ENCODE results near the gene IP6K3.

DNA sequence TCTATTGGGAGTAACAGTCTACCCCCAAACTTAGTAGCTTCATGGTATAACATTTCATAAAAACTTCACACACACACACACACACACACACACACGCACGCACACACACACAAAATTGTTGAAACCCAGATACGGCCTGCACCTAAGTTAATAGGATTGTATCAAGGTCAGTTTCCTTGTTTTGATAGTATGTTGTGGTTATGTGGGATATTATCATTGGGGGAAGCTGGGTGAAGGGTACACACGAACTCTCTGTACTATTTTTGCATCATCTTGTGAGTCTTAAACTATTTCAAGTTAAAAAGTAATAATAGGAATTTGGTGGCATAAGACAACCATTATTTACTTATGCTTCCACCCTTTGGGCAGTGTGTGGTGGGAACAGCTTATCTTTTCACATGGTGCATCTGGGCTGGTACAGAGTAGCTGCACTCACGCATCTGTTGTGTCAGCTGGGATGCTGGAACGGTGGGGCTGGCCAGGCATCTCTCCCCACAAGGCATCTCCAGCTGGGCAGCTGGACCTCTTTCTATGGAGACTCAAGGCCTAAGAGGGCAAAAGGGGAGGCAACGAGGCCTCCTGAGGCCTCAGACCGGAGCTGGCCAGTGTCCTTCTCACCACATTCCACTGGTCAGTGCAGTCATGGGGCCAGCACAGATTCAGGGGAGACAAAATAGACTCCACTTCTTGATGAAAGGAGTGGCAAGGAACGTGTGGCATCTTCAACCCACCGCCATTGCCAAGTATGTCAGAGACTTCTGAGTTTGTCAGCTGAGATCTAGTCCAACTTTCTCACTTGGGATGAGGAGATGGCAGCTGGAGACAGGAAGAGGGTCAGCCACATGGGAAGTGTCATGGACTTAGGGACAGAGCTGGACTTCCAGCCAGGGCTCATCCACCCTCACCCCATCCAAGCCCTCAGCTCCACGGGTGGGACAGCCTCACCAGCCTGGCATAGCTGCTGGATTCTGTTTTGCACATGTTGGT is 20.5 kb upstream of the IP6K3 start:
- TF ChIP-seq, protein P1, sequence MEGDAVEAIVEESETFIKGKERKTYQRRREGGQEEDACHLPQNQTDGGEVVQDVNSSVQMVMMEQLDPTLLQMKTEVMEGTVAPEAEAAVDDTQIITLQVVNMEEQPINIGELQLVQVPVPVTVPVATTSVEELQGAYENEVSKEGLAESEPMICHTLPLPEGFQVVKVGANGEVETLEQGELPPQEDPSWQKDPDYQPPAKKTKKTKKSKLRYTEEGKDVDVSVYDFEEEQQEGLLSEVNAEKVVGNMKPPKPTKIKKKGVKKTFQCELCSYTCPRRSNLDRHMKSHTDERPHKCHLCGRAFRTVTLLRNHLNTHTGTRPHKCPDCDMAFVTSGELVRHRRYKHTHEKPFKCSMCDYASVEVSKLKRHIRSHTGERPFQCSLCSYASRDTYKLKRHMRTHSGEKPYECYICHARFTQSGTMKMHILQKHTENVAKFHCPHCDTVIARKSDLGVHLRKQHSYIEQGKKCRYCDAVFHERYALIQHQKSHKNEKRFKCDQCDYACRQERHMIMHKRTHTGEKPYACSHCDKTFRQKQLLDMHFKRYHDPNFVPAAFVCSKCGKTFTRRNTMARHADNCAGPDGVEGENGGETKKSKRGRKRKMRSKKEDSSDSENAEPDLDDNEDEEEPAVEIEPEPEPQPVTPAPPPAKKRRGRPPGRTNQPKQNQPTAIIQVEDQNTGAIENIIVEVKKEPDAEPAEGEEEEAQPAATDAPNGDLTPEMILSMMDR (conservative IDR thresholded peaks at IDR 0.05): no peak
- TF ChIP-seq ZFX (IDR thresholded peaks at IDR 0.05): no peak

Measured in C4-2B (cell line).